GM20431 (cell line): ENCODE measurements around the gene NTRK1.

Experiments used
- in situ Hi-C: fragments of 300-500 bp; cut with MseI, MboI; formaldehyde crosslinking; loops from one replicate; pipeline ENCODE4 v1.15.0; 2020; ENCODE audit warnings: low sequenced_read_pairs; ENCODE audit not compliant: unreplicated experiment

Gene NTRK1

DNA sequence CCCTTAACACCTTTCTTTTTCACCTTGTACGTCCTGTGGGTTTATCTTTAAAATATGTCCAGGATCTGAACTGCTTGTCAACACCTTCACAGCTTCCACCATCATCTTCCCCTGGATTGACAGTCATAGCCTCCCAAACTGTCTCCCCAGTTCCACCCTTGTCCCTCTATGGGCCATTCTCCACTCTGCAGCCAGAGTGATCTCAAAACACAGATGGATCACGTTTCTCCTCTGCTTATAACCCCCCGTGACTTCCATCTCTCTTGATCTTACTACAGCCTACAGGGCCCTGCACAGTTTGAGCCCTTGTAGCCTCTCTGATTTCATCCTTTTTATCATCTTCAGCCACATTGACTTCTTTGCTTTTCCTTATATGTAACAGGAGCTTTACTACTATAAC is 6.0 kb upstream of the NTRK1 start:
- in situ Hi-C loops, result no loop called here

DNA sequence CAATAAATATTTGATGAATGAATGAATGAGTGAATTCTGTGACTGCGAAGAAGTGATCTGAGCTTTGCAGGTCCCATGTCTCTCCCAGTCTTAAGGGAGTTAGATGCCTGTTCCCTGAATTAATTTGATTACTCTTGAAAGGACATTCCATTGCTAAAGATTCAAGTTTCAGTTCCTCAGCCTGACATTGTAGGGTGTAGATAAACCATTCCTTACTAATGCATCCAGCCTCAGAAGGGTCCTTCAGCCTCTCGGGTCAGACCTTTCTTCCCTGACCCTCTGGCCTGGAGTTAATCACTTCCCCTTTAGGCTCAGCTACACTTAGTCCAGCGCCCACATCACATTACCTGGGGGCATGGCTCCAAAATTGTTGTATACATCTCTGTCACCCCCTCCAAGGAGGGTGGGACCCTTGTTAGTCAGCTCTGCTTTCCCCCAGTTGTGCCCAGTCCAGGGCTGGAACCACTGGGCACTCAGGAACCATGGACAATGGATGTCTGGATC is 4.3 kb upstream of the NTRK1 start:
- in situ Hi-C loops, result no loop called here

DNA sequence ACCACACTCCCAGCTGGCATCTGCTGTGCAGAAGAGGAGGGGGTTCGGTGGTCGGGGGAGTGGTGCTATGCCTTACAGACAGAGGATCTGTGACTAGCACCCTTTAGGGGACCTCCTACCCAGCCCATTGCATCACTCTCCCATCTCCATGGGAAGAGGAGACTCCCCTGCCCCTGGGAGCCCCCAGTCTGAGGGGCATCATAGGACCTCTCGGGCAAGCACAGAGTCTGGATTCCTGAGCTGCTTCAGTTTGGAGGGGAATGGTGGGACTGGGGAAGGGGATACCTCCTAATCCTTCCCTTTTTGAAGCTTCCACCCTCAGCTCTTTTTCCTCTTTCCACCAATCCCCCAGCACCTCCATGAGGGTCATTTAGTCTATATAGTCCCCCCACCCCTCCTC is 3.1 kb upstream of the NTRK1 start:
- in situ Hi-C loops, result no loop called here

DNA sequence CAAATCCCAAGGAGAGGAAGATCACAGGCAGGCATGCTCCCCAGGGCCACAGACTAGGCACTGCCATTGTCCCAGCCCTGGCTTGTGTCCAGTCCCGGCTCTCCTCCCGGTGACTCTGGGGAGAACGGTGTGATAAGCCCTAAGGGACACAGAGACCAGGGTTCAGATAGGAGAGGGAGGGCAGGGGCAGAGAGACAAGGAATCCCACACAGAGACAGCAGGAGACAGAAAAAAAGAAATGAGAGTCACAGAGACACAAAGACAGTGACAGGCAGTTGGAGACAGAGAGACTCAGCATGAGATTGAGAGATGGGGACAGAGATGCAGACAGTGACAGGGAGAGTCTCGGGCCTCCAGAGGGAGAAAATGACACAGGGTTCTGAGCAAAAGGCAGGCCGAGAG is 2.1 kb upstream of the NTRK1 start:
- in situ Hi-C loops, result no loop called here

DNA sequence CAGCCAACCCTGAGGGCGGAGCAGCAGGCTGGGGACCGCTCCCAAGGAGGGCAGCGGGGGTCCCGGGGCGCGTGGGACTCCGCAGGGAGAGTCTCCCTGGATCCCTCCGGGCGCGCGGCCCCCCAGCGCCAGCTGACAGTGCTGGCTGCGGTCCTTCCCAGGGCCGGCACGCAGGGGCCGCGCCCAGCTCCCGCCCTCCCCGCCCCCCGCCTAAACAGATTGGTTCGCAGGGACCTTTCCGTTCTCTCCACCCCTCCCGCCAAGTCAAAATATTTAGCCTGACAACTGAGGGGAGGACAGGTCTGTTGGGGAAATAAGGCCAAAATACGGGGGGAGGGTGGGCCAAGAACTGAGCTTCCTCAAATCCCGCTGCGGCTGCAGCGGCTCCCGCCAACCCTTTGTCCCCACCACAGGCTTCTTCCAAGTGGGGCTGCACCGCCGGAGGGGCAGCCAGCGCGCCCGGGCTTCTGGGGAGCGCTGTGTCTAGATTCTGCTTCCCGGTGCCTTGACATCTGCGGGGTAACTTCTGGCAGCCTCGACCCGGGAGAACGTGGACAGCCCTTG is 1.6 kb upstream of the NTRK1 start, which contains the start of gene INSRR:
TSS of gene INSRR (minus strand) at position 159 of the 564 bp plus-strand sequence. CDS start 496 bp downstream, outside the sequence.
- in situ Hi-C loops, result no loop called here

DNA sequence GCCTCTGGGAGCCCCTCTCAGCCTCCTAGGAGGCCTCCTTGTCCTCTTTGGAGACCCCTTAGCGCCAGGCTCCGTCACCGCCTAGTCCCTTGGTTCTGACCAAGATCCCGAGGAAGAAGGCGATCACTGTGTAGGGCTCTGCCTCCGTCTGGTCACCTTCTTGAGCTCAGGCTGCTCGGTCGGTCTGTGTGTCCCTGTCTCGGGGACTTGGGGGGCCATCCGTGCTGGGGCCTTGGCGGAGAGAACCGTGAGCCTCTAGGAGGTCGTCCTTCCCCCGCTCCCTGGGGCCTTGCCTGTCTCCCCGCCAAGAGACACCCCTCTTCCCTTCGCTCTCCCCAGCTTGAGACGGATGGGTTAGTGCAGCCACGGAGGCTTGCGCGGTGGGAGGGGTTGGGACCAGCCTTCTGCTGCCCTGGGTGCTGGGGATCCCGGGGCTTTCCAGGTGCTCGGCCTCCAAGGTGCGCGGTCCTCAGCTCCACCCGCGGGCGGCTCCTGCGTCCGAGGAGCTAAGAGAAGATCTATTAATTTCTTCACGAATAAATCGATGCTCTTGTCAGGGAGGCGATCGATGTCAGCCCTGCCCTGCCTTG is 1.0 kb upstream of the NTRK1 start:
- in situ Hi-C loops, result no loop called here

DNA sequence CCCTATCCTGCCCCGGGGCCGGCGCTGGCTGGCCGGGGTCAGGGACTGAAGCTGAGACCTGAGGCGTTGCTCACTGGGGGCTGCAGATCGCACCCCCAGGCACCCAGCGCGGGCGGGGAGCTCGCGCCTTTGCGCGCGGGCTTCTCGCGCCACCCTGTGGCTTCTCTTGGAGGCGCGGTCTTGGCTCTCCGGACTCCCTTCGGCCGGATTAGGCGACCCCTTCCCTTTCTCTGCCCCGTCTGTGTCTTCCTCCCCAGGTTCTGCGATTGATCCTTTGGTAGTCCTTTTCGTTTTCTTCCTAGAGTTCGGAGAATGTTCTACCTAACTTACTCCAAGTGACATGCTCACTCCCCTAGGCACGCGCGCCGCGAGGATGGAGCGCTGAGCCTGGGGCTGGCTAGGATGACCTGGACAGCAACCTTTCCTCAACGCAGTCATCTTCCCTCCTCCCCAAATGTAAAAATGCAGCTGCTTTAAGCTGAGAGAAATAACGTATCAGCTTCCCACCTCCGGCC is 495 bp upstream of the NTRK1 start:
- in situ Hi-C loops, result no loop called here

DNA sequence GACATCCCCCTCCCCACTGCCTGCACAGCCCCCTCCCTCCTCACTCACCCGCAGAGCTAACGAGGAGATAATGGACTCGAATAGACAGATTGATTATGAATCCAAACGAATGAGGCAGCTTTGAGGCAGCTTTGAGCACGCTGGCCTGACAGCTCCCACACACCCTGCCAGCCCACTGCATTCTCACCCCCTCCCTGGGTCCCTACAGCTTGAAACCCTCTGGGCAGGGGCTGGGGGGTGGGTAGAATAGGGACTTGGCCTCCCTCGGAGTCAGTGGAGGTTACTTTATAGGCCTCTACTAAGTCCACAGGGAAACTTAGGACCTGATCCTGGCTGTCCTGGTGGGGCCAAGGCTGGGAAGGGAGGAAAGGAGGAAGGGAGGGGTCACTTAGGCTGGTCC is 1.9 kb downstream of the NTRK1 start:
- in situ Hi-C loops, result no loop called here

DNA sequence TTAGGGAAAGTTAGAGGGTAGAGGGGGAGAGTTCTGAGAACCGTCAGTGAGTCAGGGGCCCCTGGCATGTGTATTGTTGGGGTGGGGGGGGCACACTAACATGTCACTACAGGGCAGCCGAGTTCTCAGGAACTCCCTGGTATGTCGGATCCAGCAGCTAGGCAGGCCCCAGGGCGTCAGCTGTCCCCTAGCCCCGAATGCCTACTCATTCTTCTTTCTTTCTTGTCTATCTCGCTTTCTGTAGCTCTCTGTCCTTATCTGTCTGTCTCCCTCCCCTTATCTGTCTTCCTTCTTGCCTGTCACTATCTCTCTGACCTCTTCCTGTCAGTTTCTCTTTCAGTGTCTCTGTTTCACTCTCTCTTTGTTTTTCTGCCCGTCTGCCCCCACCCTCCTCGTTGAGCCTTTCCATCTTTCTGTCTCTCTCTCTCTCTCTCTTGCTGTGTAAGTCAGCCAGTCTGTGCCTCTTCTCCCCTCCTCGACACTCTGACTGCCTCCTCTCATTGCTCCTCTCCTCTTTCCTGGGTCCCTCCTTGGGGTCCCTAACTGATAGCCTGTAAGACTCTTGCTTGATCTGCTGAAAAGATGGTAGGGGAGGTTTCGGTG is 2.4 kb downstream of the NTRK1 start:
- in situ Hi-C loops, result no loop called here

DNA sequence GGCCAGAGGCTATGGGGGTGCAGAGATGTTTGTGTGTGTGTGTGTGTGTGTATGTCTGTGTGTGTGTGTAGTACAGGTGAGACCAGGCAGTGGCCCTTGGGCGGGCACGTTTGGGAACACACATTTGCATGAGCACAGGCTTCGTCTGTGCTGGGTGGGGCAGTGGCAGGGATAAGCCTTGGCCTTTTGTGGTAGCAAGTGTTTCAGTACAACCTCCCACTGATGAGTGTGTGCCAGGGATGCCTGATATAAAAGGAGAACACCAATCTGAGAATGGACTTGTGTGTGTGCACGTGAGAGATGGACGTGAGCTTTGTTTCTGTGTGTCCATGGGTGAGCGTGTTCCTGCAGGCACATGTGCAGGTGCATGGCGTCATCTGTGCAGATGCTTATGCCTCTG is 3.0 kb downstream of the NTRK1 start:
- in situ Hi-C loops, result no loop called here

DNA sequence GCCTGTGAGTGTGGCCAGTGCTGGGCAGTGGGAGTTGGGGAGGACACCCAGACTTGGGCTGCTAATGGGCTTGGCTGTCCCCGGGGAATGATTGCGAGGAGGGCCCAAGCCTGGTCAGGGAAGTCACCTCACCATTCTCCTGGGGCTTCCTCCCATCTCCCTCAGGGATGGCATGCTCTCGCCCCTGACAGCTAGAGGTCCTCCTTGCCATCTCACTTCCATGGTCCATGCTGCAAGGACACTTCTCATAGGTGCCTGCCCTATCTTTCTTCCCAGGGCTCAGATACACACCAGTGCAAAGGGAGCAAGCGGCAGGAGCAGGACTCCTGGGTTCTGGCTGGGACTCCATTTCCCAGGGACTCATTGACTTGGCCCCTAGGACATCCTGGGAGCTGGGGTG is 4.1 kb downstream of the NTRK1 start:
- in situ Hi-C loops, result no loop called here

DNA sequence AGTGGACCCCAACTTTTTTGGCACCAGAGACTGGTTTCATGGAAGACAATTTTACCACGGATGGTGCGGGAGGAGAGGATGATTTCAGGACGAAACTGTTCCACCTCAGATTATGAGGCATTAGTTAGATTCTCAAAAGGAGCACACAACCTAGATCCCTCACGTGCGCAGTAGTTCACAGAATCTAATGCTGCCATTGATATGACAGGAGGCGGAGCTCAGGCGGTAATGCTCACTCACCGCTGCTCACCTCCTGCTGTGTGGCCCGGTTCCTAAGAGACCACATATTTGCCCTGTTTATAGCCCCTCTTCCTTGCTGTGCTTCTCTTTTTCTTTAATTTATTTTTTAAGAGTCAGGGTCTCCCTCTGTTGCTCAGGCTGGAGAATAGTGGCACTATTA is 4.6 kb downstream of the NTRK1 start:
- in situ Hi-C loops, result no loop called here

DNA sequence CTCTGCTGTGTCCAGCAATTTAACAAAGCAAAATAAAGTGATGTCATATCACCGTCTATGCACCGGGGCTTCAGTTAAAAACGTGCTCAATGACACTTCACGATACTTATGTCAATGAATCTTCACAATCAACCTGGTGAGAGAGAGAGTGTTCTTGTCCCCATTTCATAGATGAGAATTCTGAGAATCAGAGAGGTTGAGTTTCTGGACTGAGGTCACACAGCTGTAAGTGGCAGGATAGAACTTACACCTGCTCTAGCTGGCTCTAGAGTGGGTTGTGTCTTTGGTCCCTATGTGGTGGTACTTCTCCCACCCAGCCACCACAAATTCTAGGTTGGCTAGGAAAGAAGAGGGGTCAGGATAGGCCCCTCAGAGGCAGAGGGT is 5.2 kb downstream of the NTRK1 start:
- in situ Hi-C loops, result no loop called here

DNA sequence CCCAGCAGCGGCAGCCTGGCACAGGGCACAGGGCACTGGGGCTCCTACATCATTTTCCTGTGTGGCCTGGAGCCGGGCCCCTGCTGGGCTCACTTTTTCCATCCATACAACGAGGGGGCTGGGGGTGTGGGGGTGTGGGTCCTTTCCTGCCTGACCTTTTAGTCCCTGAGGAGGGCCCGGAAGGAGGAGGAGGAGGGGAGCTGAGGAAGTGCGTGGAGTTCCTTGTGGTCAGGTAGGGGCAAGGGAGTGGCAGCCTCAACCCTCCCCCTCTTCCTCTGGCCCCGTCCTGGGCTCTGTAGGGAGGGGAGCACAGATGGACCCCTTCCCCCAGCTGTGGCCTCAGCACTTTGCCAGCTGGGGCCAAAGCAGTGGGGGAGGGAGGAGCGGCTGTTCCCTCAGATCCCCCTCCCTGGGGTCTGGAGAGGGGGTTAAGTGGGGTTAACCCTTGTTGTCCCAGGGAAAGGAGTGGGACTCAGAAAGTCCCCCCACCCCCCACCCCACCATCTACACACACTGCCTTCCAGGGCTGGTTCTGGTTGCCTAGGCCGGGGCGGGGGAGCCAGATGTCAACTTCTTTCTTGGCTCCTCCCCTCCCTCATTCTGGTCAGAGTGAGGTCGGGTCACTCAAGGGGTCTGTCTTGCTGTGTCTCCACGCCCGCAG is 5.7 kb downstream of the NTRK1 start:
- in situ Hi-C loops, result no loop called here

DNA sequence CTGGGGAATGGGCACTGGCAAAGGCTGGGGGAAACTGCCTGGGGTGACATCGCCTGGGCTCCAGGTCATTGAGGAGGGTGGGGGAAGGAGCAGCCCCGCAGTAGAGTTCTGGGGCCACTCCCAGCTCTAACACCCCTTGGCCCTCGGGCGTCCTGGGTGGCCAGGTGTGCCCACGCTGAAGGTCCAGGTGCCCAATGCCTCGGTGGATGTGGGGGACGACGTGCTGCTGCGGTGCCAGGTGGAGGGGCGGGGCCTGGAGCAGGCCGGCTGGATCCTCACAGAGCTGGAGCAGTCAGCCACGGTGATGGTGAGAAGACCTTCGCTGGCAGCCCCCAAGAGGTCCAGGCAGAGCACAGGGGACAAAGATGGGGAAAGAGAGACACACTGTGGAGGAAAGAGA is 7.7 kb downstream of the NTRK1 start:
- in situ Hi-C loops, result no loop called here

DNA sequence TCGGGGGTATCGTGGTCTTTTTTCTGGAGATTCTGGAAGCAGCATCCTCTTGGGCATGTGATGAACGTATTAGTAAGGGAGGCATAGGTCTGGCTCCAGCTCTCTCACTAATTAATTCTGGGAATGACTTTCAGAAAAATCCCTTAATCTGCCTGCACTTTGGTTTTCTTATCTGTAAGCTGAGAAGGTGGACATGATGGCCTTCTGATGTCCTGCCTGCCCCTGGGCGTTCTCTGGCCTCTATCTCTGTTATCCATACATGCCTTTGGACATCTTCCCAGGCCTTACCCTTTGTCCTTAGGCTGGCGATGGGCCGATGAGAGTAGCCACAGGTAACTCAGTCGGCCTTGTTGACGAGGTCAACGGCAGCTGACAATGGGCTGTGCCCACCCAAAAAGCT is 8.8 kb downstream of the NTRK1 start:
- in situ Hi-C loops, result no loop called here

DNA sequence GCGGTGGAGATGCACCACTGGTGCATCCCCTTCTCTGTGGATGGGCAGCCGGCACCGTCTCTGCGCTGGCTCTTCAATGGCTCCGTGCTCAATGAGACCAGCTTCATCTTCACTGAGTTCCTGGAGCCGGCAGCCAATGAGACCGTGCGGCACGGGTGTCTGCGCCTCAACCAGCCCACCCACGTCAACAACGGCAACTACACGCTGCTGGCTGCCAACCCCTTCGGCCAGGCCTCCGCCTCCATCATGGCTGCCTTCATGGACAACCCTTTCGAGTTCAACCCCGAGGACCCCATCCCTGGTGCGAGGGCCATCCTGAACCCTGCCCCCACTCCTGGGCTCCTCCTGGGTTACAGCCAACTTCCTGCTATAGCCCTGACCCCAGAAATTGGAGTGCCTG is 13.0 kb downstream of the NTRK1 start:
- in situ Hi-C loops, result no loop called here

DNA sequence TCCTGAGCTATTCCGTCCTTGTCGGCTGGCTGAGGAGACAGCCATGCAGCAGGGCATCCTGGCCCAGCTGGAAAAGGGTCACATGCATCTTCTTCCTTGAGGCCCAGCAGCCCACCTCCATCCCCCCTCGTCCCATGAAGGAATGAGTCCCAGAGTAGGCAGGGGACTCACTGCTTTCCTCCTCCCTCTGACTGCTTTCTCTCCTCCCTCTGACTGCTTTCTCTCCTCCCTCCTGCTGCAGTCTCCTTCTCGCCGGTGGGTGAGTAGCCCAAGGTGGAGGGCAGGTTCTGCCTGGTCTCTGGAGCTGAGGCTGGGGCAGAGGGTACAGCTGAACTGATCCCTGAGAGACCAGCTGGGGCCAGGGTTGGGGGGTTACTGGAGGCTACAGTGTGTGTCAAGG is 13.5 kb downstream of the NTRK1 start:
- in situ Hi-C loops, result no loop called here

DNA sequence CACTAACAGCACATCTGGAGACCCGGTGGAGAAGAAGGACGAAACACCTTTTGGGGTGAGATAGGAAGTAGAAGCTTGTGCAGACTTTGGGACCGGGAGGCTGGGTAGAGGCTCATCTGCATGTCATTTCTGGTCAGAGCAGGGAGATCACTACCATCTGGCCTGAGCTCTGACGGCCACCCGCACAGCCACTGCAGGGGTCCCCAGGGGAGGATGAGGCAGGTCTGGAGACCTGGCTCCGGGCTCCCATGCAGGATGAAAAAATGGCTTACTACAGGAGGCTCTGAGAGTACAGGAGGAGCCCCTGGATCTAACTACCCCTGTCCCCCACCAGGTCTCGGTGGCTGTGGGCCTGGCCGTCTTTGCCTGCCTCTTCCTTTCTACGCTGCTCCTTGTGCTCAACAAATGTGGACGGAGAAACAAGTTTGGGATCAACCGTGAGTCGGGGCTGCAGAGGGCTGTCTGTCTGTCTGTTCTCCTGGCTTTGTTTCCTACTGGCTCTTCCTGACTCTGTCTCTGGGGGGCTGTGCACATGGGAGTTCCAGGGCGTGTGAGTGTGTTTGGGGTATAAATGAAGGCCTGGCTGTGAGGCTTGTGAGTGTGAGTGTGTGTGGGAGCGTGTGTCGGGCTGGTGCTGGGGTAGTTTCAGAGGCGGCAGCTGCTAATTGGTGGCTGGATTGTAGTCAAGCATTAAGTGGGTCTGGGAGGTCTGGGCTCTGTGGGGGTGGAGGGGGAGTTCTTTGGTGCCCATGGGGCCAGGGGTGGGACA is 14.1 kb downstream of the NTRK1 start:
- in situ Hi-C loops, result no loop called here

DNA sequence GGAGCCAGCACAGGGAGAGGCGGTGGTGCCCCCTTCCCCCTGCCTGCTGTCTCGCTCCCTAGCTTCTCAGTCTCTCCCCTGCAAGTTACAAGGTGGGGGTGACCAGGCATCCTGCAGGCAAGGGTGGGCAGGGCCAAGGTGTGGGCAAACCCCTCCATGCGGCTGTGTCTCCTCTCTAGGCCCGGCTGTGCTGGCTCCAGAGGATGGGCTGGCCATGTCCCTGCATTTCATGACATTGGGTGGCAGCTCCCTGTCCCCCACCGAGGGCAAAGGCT is 14.6 kb downstream of the NTRK1 start:
- in situ Hi-C loops, result no loop called here

DNA sequence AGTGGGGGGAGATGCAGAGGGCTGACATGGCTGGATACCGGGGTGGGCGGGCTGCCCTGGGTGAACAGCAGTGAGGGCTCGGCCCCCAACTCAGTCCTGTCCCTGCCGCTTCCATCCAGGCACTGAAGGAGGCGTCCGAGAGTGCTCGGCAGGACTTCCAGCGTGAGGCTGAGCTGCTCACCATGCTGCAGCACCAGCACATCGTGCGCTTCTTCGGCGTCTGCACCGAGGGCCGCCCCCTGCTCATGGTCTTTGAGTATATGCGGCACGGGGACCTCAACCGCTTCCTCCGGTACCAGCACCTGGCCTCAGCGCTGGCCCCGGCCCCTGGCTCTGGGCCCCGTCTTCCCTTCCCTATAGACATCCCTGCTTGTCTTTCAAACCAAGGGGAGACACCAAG is 15.6 kb downstream of the NTRK1 start:
- in situ Hi-C loops, result no loop called here
